HG03439 (cell line): ENCODE measurements around the gene DIAPH3.

ENCODE experiments used
- ATAC-seq: cut with Tn5 transposase; IDR thresholded peaks from one replicate; pipeline ENCODE4 v1.9.1; 2021; ENCODE audit warnings: mild to moderate bottlenecking, moderate library complexity; ENCODE audit not compliant: unreplicated experiment

The DIAPH3 gene

GRCh38 chr13:59874973-59875372 is 288.8 kb downstream of the DIAPH3 start:
- no peak for ATAC-seq

GRCh38 chr13:59873856-59874255 is 289.9 kb downstream of the DIAPH3 start:
- no peak for ATAC-seq

- no peak for ATAC-seq
Observed at GRCh38 chr13:59873309-59873708, 290.4 kb downstream of the DIAPH3 start.

GRCh38 chr13:59867867-59868266 is 295.9 kb downstream of the DIAPH3 start:
- ATAC-seq: no peak

- ATAC-seq: no peak
Observed at GRCh38 chr13:59865398-59865797, 298.3 kb downstream of the DIAPH3 start.

- no peak for ATAC-seq
Observed at GRCh38 chr13:59863621-59864020, 300.1 kb downstream of the DIAPH3 start.

GRCh38 chr13:59861676-59862075 is 302.1 kb downstream of the DIAPH3 start:
- ATAC-seq: no peak

- ATAC-seq: no peak
Observed at GRCh38 chr13:59856281-59856810, 307.4 kb downstream of the DIAPH3 start.

- ATAC-seq: no peak
Observed at GRCh38 chr13:59846845-59847620, 316.7 kb downstream of the DIAPH3 start.

GRCh38 chr13:59843040-59843439 is 320.7 kb downstream of the DIAPH3 start:
- no peak for ATAC-seq

- ATAC-seq: no peak
Observed at GRCh38 chr13:59842507-59842906, 321.2 kb downstream of the DIAPH3 start.

GRCh38 chr13:59839186-59839585 is 324.5 kb downstream of the DIAPH3 start:
- no peak for ATAC-seq

GRCh38 chr13:59837101-59837500 is 326.6 kb downstream of the DIAPH3 start:
- no peak for ATAC-seq

- ATAC-seq: no peak
Observed at GRCh38 chr13:59835569-59835968, 328.2 kb downstream of the DIAPH3 start.

- no peak for ATAC-seq
Observed at GRCh38 chr13:59834801-59835200, 328.9 kb downstream of the DIAPH3 start.

GRCh38 chr13:59829690-59830089 is 334.0 kb downstream of the DIAPH3 start:
- no peak for ATAC-seq

GRCh38 chr13:59823486-59823885 is 340.2 kb downstream of the DIAPH3 start:
- ATAC-seq: no peak

- ATAC-seq: no peak
Observed at GRCh38 chr13:59809564-59809963, 354.2 kb downstream of the DIAPH3 start.

- no peak for ATAC-seq
Observed at GRCh38 chr13:59806801-59807200, 356.9 kb downstream of the DIAPH3 start.

GRCh38 chr13:59801107-59801880 is 362.4 kb downstream of the DIAPH3 start:
- ATAC-seq: no peak

GRCh38 chr13:59793107-59793506 is 370.6 kb downstream of the DIAPH3 start:
- ATAC-seq: no peak

GRCh38 chr13:59790626-59791025 is 373.1 kb downstream of the DIAPH3 start:
- ATAC-seq: no peak
